ENCODE measurements around the gene CAMKMT.
"Not testable (repeated sequence)": the region's sequence is repeated elsewhere in the genome, so short reads cannot be mapped to it uniquely, and the experiment has no call there.

CAMKMT gene

DNA sequence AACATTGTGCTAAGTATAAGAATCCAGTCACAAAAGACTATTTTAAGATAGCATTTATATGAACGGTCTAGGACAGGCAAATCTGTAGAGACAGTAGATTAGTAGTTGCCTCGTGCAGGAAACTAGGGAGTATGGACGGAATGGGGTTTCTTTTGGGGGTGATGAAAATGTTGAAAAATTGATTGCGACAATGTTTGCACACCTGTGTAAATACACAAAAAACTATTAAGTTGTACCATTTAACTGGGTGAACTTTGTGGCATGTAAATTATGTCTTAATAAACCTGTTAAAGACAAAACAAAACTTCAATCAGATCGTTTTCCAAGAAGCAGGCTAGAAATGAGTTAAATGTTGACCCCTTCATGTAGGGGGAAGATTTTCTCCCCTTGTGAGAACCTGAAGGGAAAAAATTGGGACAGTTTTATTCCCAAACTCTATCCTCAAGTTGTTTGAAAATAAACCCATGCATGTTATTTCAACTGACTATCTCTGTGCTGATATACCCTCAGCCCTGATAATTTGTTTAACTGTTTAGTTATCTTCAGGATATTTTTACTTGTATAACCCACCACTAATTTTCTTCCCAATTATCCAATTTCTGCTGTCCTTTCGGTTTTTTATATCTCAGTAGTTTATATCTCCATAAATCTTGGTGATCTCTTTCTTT, 87.2 kb downstream of the CAMKMT start:
- DNase-seq = no peak

DNA sequence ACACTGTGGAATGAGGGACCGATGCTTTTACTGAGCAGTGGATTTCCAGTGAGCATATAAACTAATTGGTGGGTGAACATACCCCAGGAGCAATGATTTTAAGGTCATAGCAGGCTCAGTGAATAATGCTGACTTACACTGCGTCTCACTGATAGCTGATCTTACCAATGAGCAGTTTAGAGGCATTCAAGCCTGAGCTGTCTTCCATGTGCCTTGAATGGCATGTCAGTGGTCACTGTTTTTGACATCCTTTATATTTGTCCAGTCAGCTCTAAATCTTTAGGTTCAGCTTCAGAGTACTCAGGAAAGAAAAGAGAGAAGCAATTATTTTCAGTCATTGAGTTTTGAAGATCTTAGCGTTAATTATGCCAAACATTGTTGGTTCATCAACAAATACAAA, 88.3 kb downstream of the CAMKMT start:
- no peak for DNase-seq

DNA sequence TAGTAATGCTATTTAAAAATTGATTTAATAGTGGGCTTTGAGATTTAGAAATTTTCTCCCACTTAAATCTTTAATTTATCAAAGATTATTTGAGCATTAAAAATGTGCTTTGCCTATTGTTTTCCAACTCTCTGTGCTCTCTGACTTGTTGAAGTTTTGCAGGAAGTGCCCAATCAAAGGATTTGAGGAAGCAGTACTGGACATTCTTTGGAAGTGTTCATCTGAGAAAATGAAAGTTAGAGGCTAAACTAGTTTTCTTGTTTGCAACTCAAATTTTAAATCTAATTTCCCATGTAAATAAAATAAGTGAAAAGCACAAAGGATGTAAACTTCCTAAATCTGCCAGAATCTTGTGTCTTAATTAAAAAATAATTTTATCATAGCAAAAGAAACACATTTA, 89.1 kb downstream of the CAMKMT start:
- DNase-seq = no peak

DNA sequence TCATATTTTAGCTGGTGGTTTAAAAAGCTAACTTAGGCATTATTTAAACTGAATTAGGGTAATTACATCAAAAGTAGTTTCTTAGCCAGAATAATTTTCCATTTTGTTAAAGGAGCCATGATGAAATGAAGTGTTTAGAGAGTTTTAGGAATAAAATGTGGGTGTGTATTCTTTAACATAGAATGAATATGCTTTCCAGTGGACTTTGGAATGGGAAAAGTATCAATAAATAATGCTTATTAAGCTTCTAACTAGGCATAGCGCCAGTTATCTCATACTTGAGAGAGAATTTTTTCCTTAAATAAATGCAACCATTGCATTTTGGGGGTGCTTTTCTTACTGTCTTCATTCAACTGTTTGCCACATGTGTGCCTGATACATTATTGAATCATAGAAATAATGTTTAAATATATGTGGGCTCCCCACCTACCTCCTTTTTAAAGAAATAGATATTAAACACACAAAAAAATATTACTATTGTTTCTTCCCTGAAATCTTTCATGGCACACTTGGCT, 90.4 kb downstream of the CAMKMT start:
- DNase-seq = no peak

DNA sequence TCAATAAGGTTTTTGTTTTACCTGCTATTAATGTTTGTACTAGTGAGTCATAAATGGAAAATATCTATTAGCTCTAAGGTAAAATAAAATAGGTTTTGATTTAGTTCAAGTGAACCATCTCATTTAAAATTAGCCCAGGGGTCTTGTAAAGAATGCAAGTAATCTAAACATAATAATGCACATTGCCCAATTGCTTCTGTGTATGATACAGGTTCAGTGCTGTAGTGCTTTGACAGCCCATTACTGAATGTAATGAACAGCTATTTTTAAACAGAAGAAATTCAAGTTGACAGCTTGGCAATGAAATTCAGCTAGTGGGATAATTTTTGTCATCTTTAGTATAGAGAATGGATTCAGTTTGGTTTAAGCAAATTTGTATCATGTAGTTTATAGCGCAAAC, 91.5 kb downstream of the CAMKMT start:
- DNase-seq = no peak

DNA sequence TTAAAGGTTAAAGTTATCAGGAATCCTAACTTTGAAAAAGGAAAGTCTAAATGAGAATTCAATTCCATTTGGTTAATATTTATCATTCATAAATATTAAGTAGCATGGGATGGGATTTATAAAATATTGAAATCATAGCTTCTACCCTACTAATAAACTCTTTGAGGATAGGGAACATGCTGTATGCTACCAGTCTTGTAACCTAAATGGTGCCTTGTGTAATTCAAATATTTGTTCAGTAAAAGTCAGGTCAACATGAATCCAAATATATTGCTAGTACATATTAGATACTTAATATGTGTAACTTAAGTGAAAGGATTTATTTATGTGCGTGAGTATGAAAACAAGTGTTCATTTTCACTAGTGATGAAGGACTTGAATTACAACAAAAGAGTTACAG, 94.1 kb downstream of the CAMKMT start:
- no peak for DNase-seq

DNA sequence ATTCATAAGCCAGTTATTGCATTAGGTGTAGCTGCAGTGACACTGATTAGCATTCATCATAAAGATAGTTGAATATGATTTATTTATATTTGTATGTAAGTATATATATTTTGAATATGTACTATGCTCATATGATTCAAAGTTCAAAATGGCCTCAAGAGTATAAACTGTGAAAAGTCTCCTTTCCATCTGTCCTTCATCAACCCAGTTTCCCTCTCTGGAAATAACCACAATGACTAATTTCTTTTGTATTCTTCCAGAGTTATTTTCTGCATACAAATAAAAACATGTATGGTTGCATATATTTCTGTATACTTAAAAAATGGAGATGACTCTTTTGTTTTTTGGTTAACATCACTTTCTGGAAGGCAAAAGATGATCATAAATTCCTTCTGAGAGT, 95.2 kb downstream of the CAMKMT start:
- no peak for DNase-seq

DNA sequence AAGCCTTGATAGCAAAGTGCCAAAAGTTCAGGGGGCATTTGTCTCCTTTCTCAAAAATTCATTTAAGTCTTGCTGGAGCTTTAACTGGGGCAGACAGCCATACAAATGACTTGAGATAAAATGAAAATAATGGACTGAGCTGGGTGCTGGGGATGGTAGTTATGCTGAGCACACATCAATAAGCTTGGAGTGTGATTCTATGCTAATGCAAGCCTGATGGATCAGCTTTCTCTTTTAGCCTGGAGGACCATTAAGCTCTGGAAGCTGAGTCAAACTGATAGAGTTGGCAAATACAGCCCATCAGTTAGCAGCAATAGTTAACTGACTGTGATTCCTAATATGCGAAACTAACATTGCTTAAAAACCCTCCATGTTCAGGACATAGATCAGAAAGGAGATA, 98.0 kb downstream of the CAMKMT start:
- DNase-seq = no peak

DNA sequence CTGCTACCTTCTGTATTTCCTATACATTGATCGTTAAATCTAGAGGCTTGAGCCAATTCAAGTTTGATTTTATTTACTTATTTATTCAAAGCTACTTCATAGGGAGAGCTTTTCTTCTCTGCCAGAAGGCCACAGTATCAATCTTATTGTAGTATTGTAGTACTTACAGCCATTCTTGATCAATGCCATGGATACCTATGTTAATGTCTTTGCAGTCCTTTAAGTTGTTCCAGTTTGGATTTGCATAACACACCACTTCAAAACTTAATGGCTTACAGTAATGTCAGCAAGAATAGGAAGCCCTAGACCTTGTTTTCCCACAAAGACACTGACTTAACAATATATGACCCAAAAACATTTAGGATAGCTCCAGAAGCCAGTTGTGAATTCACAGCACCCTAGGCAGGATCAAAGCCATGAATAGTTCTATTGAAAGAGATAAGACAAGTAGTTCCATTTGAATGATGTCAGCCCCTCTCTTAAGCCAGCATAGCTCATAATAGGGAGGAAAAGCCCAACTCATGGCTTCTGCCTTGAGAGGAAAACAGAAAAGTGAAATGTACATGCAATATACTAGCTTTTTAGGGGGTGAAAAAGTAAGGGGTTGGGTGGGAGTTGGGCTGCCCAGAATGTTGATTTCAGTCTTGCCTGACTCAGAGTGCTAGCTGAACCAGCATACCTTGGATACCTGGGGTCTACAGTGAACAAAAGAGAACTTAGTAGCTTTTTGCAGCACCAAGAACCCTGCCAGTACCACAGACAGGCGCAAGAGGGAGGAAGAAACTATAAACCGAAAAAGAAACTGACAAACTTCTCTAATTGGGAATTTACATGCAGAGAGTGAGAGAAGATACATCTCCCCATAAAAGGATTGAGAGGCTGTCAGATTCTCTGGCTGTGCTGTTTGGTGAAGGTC, 101.4 kb downstream of the CAMKMT start:
- no peak for DNase-seq

DNA sequence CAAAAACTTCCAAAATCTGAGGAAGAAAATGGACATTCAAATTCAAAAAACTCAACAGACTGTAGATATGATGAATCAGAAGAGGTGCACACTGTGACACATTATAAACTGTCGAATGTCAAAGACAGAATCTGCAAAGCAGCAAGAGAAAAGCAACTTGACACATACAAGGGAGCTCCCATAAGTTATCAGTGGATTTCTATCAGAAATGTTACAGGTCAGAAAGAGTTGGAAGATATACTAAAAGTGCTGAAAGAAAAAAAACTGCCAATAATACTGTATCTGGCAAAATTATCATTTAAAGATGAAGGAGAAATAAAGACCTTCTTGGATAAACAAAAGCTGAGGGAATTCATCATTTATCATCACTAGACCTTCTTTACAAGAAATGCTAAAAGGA, 102.7 kb downstream of the CAMKMT start:
- DNase-seq = no peak

DNA sequence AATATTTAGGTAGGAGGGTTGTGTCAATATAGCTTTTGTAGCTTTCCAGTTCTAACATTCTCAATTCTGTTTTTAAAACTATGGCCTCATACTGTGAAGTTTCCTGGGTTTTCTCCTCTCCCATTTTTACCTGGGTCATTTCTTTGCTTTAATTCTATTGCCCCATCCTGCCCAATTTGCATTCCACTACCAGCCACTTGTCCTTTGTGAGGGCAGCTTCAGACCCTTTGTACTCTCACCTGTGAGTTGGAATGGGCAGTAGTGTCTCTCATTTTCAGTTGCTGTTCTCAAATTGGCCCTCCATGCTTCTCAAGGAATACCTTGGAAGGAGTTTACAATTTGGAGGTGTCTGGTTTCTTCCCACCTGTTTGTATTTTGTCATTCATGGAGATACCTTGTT, 108.4 kb downstream of the CAMKMT start:
- no peak for DNase-seq

DNA sequence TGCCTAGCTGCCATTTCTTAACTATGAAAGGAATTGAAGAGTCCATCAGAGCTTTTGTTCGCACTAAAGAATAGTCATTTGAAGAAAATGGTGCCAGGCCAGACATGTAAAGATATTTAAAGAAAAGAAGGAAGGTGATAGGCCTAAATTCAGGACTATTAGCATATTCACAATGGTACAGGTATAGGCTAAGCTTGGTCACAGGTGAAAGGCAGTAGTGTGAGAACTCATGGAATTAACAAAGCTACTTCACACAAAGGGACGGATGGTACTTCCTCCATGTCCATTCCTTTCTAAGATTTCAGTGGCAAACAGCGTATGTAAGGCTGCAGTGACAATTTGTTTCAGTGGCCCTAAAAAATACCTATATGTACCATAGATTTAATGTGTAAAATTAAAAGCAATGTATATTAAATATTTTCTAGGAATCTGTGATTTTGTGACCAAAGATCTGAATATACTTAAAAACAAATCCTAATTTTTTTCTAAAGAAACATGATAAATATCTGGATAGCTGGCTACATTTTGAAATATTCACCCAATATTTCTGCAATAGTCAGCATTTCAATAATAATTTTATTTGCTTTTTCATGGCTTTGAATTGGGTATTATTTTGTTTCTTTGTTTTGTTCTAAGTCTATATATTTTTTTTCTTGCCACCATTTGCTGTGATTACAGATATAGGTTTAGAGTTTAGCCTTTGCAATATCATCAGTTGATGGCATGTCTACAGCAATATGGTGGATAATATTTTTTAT, 116.1 kb downstream of the CAMKMT start:
- no peak for DNase-seq

DNA sequence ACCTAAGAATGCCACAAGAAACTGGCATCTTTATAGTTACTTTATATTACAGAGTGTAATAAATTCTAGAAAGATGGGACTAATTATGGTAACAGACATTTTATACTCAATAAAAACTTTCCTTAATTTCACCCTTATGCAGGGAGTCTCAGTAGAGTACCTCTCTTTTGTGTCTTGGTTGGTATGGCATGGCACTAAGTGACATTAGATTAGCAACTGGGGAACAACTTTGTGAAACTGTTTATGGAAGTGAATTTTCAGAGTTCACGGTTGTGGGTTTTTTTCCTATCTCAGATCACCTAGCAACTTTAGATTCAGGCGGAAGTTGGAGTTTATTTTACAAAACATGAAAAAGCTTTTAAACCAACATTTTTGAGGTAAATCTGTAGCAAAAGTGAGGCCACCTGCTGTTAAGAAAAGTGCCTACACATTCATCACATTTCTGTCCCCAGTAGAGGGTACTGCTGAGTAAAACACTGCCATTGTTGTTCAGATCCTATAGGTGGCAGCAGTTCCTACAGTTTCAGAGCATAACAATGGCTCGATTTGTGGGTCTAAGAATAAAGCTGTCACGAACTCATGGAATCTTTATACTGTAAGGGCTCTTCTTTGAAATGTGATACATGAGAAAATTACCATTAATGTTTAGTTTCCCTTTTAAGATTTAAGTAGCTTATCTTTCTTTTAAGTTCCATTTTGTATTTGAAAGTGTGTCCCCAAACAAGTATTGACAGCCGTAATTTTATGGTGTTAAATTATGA, 117.6 kb downstream of the CAMKMT start:
- DNase-seq = peak in 3 of 5 experiments; percentile 3 to 82 (median 24)

DNA sequence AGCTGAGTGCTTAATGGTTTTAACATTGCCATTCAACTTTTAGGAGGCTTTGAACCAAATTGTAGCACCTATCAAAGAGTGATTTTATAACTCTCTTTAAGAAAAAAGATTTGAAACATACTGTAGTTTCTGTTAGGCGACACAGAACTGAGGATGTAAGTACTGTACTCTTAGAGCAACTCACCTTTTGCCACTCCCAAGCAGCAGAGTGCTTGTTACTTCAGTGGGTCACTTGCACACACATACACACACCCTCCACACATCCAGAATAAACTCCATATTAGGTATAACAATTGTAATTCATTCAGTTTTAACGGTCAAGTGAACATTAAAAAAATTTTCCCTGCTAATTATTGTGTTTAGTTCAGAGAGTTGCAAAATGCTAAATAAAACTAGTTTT, 118.3 kb downstream of the CAMKMT start:
- DNase-seq = no peak

DNA sequence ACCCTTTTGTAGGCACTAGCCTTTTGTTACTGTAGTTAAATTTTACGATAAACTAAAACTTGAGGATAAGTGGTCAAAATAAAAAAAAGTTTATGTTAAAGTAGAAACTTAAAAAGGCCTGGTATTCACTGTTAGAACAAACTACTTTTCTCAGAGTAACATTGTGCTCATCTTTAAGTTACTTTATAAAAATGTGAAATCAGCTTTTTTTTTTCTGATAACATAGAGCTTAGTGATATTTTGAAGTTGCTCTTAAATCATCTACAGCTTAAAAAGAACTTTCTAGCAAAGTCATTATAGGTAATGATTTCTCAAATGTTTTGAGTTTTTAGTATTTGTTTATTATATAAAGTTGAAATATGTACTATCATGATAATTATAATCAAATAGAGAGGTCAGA, 125.3 kb downstream of the CAMKMT start:
- no peak for DNase-seq

DNA sequence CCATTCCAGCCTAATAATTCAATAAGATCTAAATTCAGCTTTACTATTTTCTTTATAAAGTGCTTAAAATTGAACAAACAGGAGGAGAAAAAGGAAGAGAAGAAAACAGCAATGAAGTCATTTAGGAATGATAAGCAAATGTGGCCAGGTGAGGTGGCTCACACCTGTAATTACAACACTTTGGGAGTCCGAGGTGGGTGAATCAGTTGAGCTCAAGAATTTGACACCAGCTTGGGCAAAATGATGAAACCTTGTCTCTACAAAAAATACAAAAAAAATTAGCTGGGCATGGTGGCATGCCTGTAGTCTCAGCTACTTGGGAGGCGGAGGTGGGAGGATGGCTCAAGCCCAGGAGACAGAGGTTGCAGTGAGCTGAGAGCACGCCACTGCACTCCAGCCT, 129.0 kb downstream of the CAMKMT start:
- DNase-seq = no peak

DNA sequence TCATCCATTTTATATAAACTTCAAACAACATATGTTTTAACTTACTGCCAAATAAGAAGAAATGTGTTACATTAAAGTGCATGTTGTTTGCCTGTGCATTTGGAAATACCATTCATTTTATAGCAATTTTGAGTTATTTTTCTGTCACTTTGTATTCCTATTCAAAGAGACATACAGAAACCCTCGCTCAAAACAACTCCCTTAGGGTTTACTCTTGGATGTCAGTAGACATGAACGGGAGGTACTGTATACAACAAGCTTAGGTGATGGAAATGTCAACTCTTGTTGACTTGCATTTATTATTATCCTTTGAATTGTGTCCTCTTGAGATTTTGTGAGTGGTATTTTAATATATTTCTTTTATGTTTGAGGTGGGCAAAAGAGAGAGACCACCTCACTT, 132.3 kb downstream of the CAMKMT start:
- DNase-seq = no peak

DNA sequence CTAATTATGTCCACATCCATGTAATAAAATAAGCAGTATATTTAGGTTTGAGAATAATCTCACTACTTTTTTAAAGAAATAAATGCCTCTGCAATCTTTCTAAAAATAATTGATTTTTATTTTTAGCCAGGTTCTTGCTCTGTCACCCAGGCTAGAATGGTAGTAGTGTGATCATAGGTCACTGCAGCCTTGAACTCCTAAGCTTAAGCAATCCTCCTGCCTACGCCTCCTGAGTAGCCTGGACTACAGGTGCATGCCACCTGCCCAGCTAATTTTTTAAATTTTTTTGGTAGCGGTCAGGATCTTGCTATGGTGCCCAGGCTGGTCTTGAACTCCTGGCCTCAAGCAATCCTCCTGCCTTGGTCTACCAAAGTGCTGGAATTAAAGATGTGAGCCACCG, 133.3 kb downstream of the CAMKMT start:
- DNase-seq = no peak

DNA sequence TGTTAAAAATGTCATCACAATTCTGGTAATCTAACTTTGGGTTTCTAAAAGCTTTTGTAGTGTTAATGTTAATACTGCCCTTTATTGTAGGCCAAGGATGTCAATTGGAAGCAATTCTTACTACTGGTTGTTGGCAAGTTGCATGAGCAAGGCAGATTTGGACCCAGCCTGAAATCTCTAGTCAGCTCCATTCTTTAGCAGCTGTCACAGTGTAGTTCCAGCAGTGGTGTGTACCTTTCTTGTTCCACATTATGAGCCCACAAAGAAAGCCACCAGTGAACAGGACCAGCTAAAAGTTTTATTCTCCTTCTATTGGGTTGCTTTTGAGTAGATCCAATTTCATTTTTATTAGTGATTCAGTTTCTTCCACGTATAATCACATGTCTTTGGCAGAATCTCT, 133.8 kb downstream of the CAMKMT start:
- DNase-seq = no peak

DNA sequence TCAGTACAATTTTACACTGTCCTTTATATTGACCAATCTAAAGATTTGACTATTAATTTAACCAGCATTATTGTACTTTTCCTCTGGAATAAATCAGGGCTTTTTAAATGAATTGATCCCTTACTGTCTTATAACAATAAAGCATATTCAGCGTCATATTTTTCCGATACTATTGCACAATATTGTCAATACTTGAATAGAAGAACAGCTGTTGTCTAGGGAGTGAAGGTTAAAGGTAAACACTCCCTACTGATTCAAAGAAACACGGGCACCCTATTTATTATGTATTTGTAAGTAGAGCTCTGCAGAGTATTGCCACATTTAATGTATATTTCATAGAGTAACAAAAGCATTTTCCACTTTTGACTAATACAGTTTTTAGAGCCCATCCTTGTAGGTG, 134.4 kb downstream of the CAMKMT start:
- DNase-seq = no peak

DNA sequence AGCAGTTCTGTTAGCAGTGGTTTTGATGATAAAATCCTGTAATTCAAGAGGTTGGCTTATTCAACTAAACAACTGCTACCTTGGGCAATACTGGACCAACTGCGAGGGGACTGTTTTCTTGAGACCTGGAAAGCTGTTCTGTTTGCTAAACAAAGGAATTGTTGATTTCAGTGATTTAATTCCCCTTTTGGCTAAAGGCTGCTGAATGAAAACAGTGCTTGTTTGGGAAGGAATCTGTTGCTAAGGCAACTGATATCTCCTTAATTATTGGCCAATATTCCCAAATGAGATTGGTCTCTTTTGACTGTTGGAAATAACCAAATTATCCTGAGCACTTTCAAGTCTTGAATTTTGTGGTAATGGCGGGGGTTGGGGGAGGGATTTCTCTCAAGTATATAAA, 136.8 kb downstream of the CAMKMT start:
- no peak for DNase-seq

DNA sequence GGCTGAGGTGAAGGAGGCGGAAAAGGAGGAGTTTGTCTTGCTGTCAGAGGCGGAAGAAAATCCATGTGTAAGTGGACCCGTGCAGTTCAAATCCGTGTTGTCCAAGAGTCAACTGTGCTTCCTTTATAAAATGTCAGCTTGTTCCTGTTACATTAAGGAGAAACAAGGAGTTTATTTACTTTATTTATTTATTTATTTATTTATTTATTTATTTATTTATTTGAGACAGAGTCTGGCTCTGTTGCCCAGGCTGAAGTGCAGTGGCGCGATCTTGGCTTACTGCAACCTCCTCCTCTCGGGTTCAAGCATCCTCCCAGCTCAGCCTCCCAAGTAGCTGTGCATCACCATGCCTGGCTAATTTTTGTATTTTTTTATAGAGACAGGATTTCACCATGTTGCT, 143.9 kb downstream of the CAMKMT start:
- DNase-seq = not testable (repeated sequence)

DNA sequence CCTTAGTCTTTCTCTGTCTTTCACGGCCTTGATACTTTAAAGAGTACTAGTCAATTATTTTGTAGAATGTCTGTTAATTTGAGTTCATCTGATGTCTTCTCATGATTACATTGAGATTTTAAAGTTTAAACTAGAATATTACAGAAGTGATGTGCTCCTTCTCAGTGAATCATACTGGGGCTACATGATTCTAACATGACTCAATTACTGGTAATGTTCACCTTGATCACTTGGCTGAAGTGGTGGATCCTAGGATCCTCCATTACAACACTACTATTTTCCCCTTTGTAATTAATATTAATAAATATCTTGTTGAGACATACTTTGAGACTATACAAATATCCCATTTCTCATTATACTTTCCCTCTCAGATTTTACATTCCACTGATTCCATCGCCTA, 148.5 kb downstream of the CAMKMT start:
- no peak for DNase-seq
